HCT116 (cell line): Measurements from ENCODE around the gene NKIRAS2. TPM values are rescaled to one million over a fixed set of nuclear protein-coding genes. Genes with fewer than 3 reads are reported as not detected.

ENCODE experiments used
- ATAC-seq: fragments of 200-7000 bp; cut with Tn5 transposase; 2 replicates; pipeline ENCODE4 v1.9.1; 2020; ENCODE audit warnings: mild to moderate bottlenecking, moderate library complexity
- BruUV-seq: library from RNA; stranded (reverse); fragments of 400-500 nt; replicated peaks from 2 replicates; lab custom pipeline; 2021; lab: Mats Ljungman, UMichigan
- CTCF ChIA-PET: fragments of 300-600 bp; sonication (Branson Sonifier 250); formaldehyde crosslinking; loops from one replicate; lab custom pipeline; 2021; ENCODE audit warnings: antibody characterized with exemption; lab: Charles Lee
- POLR2A ChIA-PET: fragments of 300-600, 350-600 bp; sonication (Branson Sonifier 250); formaldehyde crosslinking; loops from one replicate; lab custom pipeline; 2021; ENCODE audit warnings: antibody characterized with exemption; lab: Charles Lee
- RAD21 ChIA-PET, 2 experiments: fragments of 300-600 bp; sonication (Branson Sonifier 250); formaldehyde crosslinking; loops; one replicate each; lab custom pipeline; 2023; ENCODE audit warnings: low total read pairs in 2 of 2; ENCODE audit not compliant: uncharacterized antibody in 2 of 2, unreplicated experiment in 2 of 2, low non-redundant PET in 1 of 2; lab: Charles Lee
- DNase-seq: peaks from one replicate; pipeline ENCODE4 v3.0.0-alpha.2; 2010; ENCODE audit warnings: low read depth, low spot score
- H2AFZ ChIP-seq: fragments of 200-600 bp; shearing (Covaris generic), sonication (generic); 2 replicates; pipeline ENCODE4 v1.6.1; 2017; ENCODE audit warnings: low read depth, mixed run types, mixed read lengths, antibody characterized with exemption, low read length; ENCODE audit not compliant: poor library complexity, severe bottlenecking
- H3K27ac ChIP-seq: 2 replicates; pipeline ENCODE4 v1.5.1; 2012; ENCODE audit warnings: low read depth, low read length
- H3K27me3 ChIP-seq: fragments of 200-600 bp; sonication (generic); 2 replicates; pipeline ENCODE4 v1.6.1; 2016; ENCODE audit warnings: mixed run types, low read length, mixed read lengths; ENCODE audit not compliant: insufficient read depth
- H3K36me3 ChIP-seq, 2 experiments: fragments of 200-500 bp in 1 of 2; fragments of 200-600 bp in 1 of 2; sonication (Bioruptor generic) in 1 of 2; sonication (generic) in 1 of 2; 2 replicates each; pipeline versions ENCODE4 v1.5.1 to v1.6.1; 2014 to 2016; ENCODE audit warnings: low read length in 2 of 2, inconsistent platforms in 1 of 2, mixed read lengths in 1 of 2, mixed run types in 1 of 2; ENCODE audit not compliant: insufficient read depth in 2 of 2, control insufficient read depth in 1 of 2
- H3K4me1 ChIP-seq, 2 experiments: fragments of 200-600 bp in 1 of 2; sonication (generic) in 1 of 2; 2 replicates each; pipeline versions ENCODE4 v1.5.1 to v1.6.1; 2012 to 2017; ENCODE audit warnings: low read length in 2 of 2, inconsistent platforms in 1 of 2, mild to moderate bottlenecking in 1 of 2, mixed read lengths in 1 of 2, mixed run types in 1 of 2, moderate library complexity in 1 of 2; ENCODE audit not compliant: insufficient read depth in 2 of 2, control insufficient read depth in 1 of 2
- H3K4me2 ChIP-seq: fragments of 200-600 bp; sonication (generic); 2 replicates; pipeline ENCODE4 v1.6.1; 2017; ENCODE audit warnings: mixed run types, low read length, mixed read lengths
- H3K4me3 ChIP-seq, 2 experiments: fragments of 200-600 bp in 1 of 2; sonication (generic) in 1 of 2; replicated peaks in 1 of 2; 2 replicates each; pipeline ENCODE4 v1.5.1; 2011 to 2016; ENCODE audit warnings: low read length in 2 of 2, control low read depth in 1 of 2, low read depth in 1 of 2, mild to moderate bottlenecking in 1 of 2, mixed read lengths in 1 of 2, mixed run types in 1 of 2
- H3K79me2 ChIP-seq: fragments of 200-600 bp; sonication (generic); 2 replicates; pipeline ENCODE4 v1.6.1; 2017; ENCODE audit warnings: mild to moderate bottlenecking, mixed run types, low read length, moderate library complexity, mixed read lengths; ENCODE audit not compliant: insufficient read depth
- H3K9ac ChIP-seq: fragments of 200-600 bp; sonication (generic); 2 replicates; pipeline ENCODE4 v1.6.1; 2016; ENCODE audit warnings: low read length, mixed read lengths
- H3K9me2 ChIP-seq: fragments of 200-600 bp; sonication (generic), shearing (Covaris generic); 2 replicates; pipeline ENCODE4 v1.6.1; 2017; ENCODE audit warnings: mixed run types, mild to moderate bottlenecking, moderate library complexity; ENCODE audit not compliant: insufficient read depth
- H3K9me3 ChIP-seq, 2 experiments: fragments of 200-500 bp in 1 of 2; fragments of 200-600 bp in 1 of 2; sonication (Bioruptor generic) in 1 of 2; sonication (generic) in 1 of 2; 2 replicates each; pipeline ENCODE4 v1.6.1; 2014 to 2017; ENCODE audit warnings: low read length in 2 of 2, mixed read lengths in 2 of 2, inconsistent platforms in 1 of 2, low read depth in 1 of 2, mild to moderate bottlenecking in 1 of 2, mixed run types in 1 of 2, moderate library complexity in 1 of 2; ENCODE audit not compliant: control insufficient read depth in 1 of 2, insufficient read depth in 1 of 2
- H4K20me1 ChIP-seq: fragments of 200-600 bp; sonication (generic), shearing (Covaris generic); 2 replicates; pipeline ENCODE4 v1.6.1; 2017; ENCODE audit warnings: mixed run types, mild to moderate bottlenecking, moderate library complexity; ENCODE audit not compliant: insufficient read depth
- ATF3 ChIP-seq: IDR thresholded peaks from 2 replicates; pipeline ENCODE4 v1.6.1; 2012
- EZH2 ChIP-seq: fragments of 200-600 bp; sonication (generic); IDR thresholded peaks from 2 replicates; pipeline ENCODE4 v1.6.1; 2017; ENCODE audit warnings: antibody characterized with exemption, mixed run types
- POLR2A ChIP-seq: IDR thresholded peaks from 2 replicates; pipeline ENCODE4 v1.7.0; 2011; ENCODE audit warnings: borderline replicate concordance; ENCODE audit not compliant: insufficient read depth, insufficient read length; ENCODE audit errors: extremely low read depth
- POLR2AphosphoS5 ChIP-seq: IDR thresholded peaks from 2 replicates; pipeline ENCODE4 v1.6.1; 2011; ENCODE audit warnings: mild to moderate bottlenecking, low read depth, low read length, moderate library complexity
- RAD21 ChIP-seq: IDR thresholded peaks from 2 replicates; pipeline ENCODE4 v1.6.1; 2012; ENCODE audit warnings: low read depth, mild to moderate bottlenecking
- ZBTB33 ChIP-seq: IDR thresholded peaks from 2 replicates; pipeline ENCODE4 v1.6.1; 2011; ENCODE audit warnings: mild to moderate bottlenecking, low read length, moderate library complexity; ENCODE audit not compliant: insufficient replicate concordance; ENCODE audit errors: extremely low read depth
- ZFX ChIP-seq: fragments of 450-650 bp; IDR thresholded peaks from 2 replicates; pipeline ENCODE4 v1.6.1; 2017
- ZNF274 ChIP-seq: fragments of 200-500 bp; sonication (Bioruptor generic); IDR thresholded peaks from 2 replicates; pipeline ENCODE4 v1.6.1; 2014; ENCODE audit warnings: mild to moderate bottlenecking, low read depth, low read length, inconsistent platforms
- intact Hi-C: fragments of 100-400 bp; cut with micrococcal nuclease; formaldehyde crosslinking; loops from 2 replicates; pipeline ENCODE4 v1.10.0; 2022
- total RNA-seq: library from RNA; stranded (reverse); gene quantifications from one replicate; pipeline ENCODE4 v1.2.1, GENCODE V29; 2021; ENCODE audit not compliant: unreplicated experiment
- TF ChIP-seq, protein P1 (sequence below): IDR thresholded peaks from 2 replicates; pipeline ENCODE4 v1.6.1; 2012; ENCODE audit warnings: low read depth

Gene NKIRAS2
- total RNA-seq, 1 experiment from 2014 or later: 26.4 TPM

DNA sequence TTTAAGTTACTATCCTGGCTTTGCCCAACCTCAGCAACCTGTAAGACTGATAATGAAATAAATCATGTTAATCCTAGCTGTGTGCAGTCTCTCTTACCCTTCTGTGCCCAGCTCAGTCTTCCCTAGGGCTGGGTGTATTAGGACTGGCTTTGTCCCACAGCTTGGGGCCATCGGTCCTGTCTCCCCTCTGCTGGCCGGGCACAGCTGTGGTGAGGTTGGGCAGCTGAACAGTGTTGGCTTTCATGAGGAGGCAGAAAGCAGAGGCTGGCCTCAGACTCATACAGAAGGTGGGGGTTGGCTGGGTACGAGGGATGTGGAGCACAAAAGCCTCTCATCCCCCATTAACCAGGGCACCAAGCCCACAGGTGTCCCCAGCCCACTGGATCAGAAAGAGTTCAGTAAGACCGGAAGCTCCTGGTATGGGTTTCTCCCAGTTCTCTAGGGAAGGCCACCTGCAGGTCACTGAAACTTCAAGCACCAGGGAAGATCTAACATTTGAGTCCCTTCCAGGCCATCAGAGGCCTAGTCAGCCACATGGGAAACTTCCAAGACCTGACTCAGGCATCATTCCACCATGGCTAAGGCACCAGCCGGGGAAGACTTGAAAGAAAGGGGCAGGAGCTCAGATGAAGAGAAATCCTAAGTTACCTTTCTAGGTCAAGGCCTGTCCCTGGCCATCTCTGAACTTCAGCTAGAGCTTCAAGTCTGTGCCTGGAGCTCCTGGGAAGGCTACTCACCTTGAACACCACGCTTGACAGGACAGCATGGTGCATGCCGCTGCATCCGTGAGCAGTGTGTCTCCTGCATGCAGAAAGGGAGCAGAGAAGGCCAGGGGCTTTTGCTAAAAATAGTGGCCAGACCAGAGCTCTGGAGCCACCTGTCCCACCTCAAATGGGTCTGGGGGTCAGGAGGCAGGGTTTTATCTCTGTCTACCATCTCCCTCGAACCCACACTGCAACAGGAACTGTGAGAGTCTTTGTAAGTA, 44.5 kb upstream of the NKIRAS2 start:
- peaks cover 5% of the 10 kb centered on the region; the same call in 1 of the 2 replicates for H3K79me2 ChIP-seq
- ATAC-seq (no peak), DNase-seq (no peak)
- H3K36me3 ChIP-seq: peaks cover 44 to 45% of the 10 kb centered on the region in 2 experiments; a peak in 3 of 4 replicates
- no TSS peak for BruUV-seq
- H3K4me3 ChIP-seq: no peak overlapping the region
- H4K20me1 ChIP-seq: no peaks in the 10 kb centered on the region
- H3K9me2 ChIP-seq: no peaks in the 10 kb centered on the region
- H3K4me2 ChIP-seq: no peak overlapping the region
- ChIA-PET RAD21 (no interaction called here), POLR2A (no interaction called here), CTCF (no interaction called here)
- TF ChIP-seq POLR2A (no peak), POLR2AphosphoS5 (no peak; the same call in 1 of the 2 replicates), ZNF274 (no peak), ZFX (no peak), RAD21 (no peak), ATF3 (no peak), EZH2 (no peak), ZBTB33 (no peak)
- TF ChIP-seq, protein P1, sequence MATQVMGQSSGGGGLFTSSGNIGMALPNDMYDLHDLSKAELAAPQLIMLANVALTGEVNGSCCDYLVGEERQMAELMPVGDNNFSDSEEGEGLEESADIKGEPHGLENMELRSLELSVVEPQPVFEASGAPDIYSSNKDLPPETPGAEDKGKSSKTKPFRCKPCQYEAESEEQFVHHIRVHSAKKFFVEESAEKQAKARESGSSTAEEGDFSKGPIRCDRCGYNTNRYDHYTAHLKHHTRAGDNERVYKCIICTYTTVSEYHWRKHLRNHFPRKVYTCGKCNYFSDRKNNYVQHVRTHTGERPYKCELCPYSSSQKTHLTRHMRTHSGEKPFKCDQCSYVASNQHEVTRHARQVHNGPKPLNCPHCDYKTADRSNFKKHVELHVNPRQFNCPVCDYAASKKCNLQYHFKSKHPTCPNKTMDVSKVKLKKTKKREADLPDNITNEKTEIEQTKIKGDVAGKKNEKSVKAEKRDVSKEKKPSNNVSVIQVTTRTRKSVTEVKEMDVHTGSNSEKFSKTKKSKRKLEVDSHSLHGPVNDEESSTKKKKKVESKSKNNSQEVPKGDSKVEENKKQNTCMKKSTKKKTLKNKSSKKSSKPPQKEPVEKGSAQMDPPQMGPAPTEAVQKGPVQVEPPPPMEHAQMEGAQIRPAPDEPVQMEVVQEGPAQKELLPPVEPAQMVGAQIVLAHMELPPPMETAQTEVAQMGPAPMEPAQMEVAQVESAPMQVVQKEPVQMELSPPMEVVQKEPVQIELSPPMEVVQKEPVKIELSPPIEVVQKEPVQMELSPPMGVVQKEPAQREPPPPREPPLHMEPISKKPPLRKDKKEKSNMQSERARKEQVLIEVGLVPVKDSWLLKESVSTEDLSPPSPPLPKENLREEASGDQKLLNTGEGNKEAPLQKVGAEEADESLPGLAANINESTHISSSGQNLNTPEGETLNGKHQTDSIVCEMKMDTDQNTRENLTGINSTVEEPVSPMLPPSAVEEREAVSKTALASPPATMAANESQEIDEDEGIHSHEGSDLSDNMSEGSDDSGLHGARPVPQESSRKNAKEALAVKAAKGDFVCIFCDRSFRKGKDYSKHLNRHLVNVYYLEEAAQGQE: no peak
- no peak overlapping the region for H3K9ac ChIP-seq
- intact Hi-C loops: no loop called here
- H3K27ac ChIP-seq: no peak overlapping the region
- H3K27me3 ChIP-seq: no peaks in the 10 kb centered on the region
- no peak overlapping the region for H2AFZ ChIP-seq
- H3K9me3 ChIP-seq: no peaks in the 10 kb centered on the region
- H3K4me1 ChIP-seq: 0 out of 4 replicates have a peak, but pooled peaks cover 0 to 2% of the 10 kb centered on the region in 2 experiments
